Sigmoid colon (tissue), 4 donors: ENCODE data around the gene NDUFA5.

Experiments
- POLR2A ChIP-seq, 2 donors: fragments of 450-650 bp; IDR thresholded peaks; one replicate each; pipeline ENCODE4 v1.6.1; 2016; ENCODE audit warnings: antibody characterized with exemption in 2 of 2, mild to moderate bottlenecking in 2 of 2, moderate library complexity in 2 of 2
- POLR2AphosphoS5 ChIP-seq, 4 donors: sonication (generic); formaldehyde crosslinking; IDR thresholded peaks; one replicate each; pipeline ENCODE4 v1.6.1; 2017; ENCODE audit warnings: antibody characterized with exemption in 4 of 4
- TF ChIP-seq, protein P1 (sequence below), 4 experiments: fragments of 450-650 bp in 3 of 4; fragments of 200-600 bp in 1 of 4; IDR thresholded peaks; one replicate each; pipeline ENCODE4 v1.5.1; 2016 to 2019; ENCODE audit warnings: antibody characterized with exemption in 4 of 4, mild to moderate bottlenecking in 3 of 4, moderate library complexity in 2 of 4

- TF ChIP-seq, protein P1, sequence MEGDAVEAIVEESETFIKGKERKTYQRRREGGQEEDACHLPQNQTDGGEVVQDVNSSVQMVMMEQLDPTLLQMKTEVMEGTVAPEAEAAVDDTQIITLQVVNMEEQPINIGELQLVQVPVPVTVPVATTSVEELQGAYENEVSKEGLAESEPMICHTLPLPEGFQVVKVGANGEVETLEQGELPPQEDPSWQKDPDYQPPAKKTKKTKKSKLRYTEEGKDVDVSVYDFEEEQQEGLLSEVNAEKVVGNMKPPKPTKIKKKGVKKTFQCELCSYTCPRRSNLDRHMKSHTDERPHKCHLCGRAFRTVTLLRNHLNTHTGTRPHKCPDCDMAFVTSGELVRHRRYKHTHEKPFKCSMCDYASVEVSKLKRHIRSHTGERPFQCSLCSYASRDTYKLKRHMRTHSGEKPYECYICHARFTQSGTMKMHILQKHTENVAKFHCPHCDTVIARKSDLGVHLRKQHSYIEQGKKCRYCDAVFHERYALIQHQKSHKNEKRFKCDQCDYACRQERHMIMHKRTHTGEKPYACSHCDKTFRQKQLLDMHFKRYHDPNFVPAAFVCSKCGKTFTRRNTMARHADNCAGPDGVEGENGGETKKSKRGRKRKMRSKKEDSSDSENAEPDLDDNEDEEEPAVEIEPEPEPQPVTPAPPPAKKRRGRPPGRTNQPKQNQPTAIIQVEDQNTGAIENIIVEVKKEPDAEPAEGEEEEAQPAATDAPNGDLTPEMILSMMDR (IDR thresholded peaks at IDR 0.05): no peak
- TF ChIP-seq POLR2A (IDR thresholded peaks at IDR 0.05) (no peak), POLR2AphosphoS5 (IDR thresholded peaks at IDR 0.05) (no peak)
Measured at GRCh38 chr7:123598657-123599056, 41.0 kb upstream of the NDUFA5 start.
